ENCODE results near the gene NUDT13.

The NUDT13 gene

DNA sequence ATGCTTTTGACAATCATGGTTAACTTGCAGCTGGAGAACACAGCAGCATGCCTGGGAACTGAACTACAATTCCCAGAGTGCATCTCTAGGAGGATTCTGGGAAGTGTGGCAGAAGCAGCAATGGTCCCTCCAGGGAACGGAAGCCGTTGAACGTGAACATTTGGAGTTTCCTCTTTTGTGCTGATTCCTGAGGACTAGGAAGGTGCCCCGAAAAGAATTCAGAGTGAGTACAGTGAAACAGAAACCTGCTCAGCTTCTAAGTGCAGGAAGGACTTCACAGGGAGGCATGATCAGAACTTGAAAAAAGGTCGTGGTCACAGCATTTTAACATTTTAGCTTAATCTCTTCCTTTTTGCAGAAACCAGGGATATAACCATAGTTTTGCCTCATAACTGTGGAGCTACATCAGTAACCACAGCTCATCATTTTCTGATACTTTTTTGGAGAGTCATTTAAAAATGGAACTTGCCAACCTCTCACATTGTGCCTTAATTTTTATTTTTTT, at the start of gene NUDT13:
TSS of gene NUDT13 (plus strand) at position 111 of the 505 bp plus-strand sequence. CDS start 3,911 bp downstream, outside the sequence.
- no peak for DNase-seq

DNA sequence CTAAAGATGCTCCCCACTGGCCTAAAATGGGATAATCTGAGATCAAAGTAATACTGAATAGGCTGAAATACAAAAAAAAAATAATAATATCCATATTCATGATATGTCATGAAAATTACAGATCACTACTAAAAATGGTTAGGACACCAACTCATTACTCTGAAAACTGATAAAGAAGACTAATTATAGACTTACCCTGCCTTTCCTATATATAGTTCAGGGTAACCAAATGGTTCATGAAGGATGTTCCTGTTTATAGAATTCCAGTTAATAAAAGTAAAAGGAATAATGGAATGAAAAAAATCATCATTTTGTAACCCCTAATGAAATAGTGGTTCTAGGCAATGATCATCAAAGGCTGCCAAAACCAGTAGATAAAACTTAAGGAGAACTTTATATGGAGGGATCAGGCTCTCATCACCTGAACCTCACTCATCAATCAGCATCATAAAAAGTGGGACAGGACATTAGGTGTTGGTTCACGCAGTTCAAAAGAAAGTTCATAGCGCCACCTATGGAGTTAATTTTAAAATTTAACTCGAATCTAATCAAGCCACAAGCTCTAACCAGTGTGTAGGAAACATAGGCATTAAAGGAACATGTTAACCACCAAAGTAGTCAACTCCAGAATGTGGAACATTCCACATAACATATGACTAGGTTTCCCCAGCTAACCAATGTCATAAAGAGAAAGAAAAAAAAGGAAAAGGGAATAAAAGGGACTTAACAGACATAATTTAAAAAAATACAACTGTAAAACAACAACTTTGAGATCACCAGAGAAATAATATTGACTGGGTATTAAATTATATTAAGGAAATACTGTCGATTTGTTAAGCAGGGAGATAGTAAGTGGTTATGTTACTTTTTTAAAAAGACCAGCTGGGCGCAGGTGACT, 49.3 kb upstream of the NUDT13 start:
- DNase-seq, result peak in 1 of 2 experiments; percentile 10

DNA sequence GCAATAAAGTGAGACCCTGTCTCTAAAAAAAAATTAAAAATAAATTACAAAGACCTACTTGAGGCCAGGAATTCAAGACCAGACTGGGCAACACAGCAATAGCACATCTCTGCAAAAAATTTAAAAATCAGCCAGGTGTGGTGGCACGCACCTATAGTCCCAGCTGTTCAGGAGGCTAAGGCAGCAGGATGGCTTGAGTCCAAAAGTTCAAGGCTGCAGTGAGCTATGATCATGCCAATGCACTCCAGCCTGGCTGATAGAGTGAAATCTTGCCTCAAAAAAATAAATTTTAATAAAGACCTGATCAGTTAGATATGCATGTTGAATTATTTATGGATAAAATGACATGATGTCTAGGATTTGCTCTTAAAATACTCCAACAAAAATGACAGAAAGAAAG, 48.5 kb upstream of the NUDT13 start:
- DNase-seq, result no peak

DNA sequence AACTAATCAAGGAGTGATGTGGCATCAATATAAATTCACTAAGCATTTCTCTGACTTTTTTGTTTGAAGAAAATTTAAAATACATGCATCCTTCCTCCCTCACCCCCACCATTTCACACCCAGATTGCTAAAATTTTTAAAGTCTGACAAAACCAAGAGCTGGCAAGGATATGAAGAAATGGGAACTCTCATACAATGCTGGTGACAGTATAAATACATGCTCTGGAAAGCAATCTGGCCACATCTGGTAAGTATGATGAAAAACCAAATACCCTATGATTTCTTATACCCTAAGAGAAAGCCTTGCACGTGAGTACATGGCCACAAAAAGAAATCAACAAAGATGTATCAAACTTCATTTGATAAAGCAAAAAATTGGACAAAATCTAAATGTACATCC, 44.8 kb upstream of the NUDT13 start:
- DNase-seq, result no peak

DNA sequence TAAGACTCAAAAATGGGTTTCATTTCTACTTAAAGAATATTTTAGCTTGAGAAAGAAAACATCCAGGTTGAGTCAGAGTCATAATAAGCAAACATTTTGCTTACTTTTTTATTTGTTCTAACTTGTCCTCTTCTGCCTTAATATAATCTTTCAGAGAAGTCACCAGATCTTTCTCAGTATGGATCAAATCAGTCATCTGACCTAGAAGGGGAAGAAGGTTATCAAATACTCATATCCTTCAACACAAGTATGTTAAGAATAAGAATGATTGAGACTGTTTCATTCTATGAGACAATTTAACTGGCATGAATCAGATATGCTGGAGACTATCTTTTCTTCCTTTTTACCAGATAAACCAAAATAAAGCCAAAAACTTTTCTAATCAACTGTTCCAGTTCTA, 36.6 kb upstream of the NUDT13 start:
- no peak for DNase-seq

DNA sequence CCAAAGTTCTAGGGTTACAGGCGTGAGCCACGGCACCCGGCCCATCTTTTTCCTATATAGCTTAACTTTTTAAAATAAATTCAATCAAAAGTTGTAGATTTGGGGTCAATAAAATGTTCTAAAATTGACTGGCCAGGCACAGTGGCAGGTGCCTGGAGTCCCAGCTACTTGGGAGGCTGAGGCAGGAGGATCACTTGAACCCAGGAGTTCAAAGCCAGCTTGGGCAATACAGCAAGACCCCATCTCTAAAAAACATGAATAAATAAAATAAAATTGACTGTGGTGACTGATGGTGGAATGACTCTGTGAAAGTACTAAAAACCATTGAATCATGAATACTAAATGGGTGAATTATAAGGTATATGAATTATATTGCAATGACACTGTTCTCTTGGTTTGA, 34.4 kb upstream of the NUDT13 start:
- DNase-seq, result no peak

DNA sequence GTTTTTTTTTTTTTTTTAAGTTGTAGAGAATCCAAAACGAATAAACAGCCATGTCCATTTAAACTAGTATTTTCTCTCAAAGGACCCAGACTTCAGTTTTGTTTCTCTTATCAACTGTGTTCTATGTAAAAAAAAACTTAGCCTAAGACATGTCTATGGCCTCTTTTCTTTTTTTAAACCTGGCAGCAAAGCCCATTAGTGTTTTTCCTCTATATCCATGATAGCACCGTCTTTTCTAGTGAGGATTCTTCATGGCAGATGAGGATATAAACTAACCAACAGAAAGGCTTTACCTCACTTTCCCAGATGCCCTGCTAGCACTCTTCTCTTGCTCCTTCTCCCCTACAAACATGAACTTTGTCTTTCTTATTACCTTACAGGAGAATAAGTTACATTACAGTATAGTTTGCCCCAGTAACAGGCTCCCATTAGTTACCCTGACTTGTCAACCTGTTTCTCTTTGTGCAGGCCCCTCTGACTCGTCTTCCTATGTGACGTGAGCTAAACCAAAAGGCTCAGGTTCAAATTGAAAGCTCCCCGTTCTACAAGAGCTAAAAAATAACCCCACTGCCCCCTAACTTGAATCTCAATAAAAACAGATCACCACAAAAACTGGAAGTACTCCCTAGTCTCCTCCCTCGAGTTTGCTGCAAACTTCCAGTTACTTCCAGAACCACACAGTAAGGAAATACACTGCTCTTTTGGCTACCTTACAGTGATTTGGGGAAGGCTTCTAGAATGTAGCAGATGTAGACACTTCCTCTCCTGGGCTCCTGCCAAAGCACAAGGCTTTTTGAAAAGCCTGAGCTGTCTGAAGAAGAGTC, 33.7 kb upstream of the NUDT13 start:
- peak; percentile 54 to 73 for DNase-seq

DNA sequence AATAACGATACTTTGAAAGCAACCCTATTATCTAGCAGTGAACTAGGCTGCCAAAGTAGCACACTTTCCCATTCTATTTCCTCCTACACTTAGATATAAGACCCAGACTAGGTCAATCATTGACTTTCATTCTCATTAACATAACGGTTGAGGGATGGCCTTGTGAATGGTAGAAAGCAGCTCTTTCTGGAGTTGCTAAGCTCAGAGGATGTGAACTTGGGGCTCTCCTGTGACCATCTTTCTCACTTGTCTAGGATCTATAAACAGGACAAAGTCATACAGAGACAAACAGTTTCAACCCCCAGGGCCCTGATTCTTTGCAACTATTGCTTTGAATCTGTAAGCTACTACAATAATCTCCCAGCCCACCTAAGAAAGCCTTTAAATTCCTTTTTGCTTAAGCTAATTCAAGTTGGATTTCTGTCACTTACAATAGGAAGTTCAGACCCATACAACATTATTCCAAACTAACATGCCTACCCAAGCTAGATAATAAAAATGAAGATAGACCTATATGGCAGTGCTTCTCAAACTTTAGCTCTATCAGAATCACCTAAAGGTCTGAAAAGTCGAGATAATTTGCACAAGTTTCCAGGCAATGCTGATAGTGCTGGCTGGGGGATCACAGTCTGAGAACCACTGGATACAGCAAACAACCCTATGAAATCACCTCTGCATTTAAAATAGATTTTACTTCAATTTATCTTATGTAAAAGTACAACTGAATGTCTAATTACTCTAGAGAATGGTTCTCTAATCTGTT, 30.3 kb upstream of the NUDT13 start:
- no peak for DNase-seq

DNA sequence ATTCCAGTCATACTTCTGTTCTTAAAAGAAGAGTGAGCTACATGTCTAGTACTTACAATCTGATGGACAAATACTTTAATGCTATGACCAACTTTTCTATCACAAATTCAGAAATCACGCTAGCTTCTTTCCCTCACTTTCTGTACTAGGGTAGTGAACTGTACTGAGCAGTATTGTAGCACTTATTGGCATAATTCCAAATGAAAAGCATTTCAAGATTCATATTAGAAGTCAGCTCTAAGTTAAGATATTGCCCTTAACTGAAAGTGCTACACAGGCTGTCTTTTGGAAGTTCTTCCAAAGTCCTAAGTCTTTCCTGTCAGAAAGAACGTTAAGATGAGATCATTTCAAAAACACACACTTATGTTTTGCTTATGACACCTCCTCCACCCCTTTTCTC, 27.0 kb upstream of the NUDT13 start:
- no peak for DNase-seq

DNA sequence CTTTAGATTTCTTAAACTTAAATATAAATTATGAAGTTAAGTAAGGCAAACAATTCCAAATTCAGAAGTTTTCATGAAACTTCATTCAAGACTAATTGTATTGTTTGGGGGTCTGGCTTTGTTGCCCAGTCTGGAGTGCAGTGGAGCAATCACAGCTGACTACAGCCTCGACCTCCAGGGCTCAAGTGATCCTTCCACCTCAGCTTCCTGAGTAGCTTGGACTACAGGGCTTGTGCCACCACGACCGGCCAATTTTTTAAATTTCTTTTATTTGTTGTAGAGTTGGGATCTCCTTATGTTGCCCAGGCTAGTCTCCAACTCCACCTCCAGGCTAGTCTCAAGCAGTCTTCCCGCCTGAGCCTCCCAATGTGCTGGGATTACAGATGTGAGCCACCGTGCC, 26.0 kb upstream of the NUDT13 start:
- no peak for DNase-seq

DNA sequence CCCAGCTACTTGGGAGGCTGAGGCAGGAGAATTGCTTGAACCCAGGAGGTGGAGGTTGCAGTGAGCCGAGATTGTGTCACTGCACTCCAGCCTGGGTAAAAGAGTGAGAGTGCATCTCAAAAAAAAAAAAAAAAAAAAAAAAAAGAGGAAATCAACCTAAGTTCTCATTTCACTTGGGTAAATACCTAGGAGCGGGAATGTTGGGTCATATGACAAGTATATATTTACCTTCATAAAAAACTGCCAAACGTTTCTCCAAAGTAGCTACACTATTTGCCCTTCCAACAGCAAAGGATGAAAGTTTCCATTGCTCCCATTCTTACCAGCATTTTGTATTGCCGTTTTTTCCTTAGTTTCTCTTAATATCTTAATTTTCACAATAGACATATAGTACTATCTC, 23.4 kb upstream of the NUDT13 start:
- no peak for DNase-seq

DNA sequence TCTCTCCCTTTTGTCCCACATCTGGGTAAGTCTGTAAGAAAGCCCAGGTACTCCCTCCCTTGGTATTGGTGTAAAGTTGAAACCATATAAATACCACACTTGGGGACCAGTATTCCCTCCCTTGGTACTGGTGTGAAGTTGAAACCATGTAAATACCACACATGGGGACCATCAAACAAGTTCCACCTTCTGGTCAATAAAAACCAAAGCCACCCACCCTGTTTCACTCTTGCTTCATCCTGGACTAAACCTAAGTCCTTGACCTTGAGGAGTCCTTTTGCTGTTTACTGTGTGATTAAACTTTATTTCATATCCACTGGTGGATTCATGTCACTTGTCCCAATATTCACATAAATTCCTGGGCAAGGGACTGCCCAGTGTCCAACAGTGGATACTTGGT, 22.0 kb upstream of the NUDT13 start:
- DNase-seq, result no peak

DNA sequence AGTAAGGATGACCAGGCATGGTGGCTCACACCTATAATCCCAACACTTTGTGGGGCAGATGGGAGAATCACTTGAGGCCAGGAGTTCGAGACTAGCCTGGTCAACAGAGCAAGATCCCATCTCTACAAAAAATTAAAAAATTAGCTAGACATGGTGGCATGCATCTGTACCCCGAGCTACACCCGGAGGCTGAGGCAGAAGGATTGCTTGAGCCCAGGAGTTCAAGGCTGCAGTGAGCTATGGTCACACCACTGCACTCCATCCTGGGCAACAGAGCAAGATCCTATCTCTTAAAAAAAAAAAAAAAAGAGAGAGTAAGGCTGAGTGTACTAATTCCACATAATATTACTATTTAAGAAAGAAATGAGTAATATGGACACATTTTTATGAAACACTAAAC, 17.4 kb upstream of the NUDT13 start:
- no peak for DNase-seq

DNA sequence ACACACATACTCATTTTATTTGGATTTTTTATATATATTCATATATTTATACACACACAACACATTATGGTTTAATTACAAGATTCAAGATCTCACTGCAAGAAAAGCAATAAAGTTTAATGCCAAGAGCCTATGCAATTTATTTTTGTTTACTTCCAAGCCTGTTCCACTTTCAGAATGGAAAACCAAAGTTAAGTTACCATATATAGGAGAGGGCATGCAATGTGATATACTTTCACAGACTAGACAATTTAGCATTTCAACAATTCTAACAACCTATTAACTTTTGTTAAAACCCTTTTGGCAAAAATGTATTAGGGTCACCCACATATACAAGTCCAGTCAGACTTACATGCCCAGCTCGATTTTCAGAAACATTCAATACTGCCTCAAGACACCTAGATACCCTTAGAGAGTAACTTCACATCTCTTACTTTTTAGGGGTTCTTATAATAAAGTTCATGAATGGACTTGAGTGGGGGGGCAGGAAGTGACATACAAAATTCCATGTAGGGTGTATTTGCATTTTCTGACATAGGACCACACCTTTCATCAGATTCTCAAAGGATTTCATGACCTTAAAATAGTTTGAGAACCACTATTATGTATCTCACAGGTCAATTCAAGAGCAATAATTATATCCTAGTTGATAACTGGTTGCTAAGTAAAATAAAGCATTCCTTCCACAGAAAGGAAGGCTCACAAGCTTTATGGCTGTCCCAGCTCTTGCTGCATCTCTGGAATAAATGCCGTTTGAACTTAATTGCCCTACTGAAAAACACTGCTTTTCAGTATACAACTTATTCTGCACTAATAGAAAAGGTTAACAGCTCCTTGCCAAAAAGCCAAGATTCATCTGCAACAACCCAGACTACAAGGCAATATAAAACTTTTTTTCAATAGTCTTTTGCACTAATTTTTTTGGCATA, 16.1 kb upstream of the NUDT13 start:
- no peak for DNase-seq

DNA sequence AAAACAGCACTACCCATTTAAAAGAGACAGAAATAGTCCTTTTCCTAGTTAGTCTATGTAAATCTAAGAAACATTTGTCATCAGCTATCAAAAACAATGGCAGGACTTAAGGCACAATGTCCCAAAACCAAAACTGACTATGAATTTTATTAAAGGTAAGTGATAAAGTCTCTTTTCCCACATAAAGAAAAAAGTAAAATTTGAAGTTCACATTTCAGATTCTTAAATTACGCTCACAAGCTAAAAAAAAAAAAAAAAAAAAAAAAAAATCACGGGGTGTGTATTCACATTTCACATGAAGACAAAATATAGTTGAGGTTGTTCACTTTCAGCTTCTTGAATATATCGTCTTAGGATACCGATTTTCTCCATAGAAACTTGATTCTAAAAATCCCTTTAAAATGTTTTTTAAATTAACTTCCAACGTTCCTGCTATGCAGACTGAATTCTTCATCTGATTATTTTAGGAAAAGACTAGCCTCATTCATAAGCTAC, 15.2 kb upstream of the NUDT13 start:
- no peak for DNase-seq

DNA sequence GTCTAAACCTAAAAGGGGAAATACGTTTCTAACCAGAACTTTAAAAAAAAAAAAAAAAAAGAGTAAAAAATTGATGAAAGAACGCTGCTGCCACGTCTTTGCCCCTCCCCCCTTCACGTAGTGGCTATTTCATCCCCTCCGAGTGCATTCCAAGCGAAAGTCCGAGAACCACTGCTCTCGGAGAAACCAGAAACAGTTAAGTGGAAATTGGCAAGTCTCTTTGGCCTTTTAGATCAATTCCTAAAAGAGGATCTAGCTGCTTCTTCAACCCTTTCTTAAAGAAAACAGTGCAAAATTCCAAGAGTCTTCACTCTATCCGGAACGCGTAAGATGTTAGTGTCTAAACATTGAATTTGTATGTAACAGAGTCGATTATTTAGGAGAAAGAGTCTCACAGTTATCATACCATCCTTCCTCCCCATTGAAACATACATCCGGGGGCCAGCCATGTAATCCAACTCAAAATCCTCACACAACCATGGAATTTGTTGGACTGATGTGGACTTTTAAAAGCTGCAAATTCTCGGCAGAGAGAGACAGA, 14.7 kb upstream of the NUDT13 start:
- DNase-seq, result peak in 1 of 2 experiments; percentile 29

DNA sequence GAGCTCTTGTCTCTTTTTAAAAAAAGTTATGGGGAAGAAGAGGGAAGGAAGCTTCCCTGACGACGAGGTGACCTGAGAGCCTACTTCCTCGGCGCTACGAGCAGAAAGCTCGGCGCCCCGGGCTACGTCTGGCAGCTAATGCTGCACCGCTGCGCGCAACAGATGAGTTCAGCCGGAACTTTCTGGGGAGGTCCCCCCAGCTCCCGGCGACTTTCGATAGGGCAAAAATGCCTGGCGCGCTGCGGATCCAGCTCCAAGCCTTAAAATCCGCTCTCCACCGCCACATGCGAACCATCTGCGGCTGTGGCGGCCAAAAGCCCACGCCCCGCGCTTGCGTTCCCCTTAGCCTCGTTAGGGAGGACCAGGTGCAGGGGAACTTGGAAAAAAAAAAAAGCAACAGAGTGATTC, 14.2 kb upstream of the NUDT13 start:
- peak; percentile 30 to 44 for DNase-seq

DNA sequence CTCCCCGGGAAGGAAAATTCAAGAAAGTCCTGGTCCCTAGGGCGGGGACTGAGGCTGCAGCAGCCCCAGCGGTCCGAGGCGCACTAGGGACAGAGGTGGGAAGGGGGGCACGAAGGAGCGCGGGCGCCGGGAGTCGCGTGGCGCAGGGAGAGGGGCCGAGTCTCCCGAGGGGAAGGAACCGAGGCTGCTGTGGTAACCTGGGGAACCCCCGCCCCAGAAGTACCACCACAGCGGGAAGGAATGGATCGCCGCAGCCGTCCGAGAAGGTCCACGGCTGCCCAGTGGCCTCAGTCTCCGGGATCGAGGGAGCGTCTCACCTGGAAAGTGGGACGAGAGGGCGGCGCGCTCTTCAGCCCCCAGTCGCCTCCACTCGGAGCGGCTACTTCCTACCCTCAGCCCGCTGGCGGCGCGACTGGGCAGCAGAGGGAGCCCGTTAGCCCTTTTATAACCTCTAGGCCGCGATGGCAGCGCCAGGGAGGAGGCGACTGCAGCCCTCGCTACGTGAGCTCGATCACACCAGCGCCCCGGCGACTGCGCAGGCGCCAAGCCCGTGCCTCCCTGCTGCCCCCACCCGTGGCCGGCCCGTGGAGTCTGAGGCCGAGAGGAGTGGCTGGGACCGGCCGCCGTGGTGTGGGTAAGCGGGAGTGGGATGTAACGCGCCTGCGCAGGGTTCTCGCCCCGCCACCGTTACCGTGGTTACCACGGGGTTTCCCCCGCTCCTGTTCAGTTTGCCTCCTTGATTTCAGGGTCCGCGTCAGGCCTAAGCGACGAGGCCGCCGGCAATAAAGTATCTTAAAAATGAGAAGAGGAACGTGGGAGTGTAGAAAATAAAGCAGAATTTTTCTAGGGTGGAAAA, 13.6 kb upstream of the NUDT13 start, which contains the start of gene P4HA1:
TSS of gene P4HA1 (minus strand) at position 418 of the 856 bp plus-strand sequence. CDS start 21,983 bp downstream, outside the sequence.
- DNase-seq, result peak; percentile 83 to 91

DNA sequence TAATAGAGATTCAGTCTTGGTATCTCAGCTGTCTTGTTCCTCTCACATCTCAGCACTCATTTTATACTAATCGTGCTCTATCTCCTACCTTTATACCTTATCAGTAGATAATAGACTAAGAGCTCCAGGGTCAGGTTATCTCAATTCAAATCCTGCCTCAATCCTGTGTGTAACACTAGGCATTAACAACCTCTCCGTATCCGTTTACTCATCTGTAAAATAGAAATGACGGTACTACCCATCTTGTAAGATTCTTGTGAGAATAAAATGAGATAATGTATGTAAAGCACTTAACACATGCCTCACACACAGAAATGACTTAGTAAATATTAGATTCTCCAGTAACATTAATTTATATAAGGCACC, 13.0 kb upstream of the NUDT13 start:
- DNase-seq, result no peak

DNA sequence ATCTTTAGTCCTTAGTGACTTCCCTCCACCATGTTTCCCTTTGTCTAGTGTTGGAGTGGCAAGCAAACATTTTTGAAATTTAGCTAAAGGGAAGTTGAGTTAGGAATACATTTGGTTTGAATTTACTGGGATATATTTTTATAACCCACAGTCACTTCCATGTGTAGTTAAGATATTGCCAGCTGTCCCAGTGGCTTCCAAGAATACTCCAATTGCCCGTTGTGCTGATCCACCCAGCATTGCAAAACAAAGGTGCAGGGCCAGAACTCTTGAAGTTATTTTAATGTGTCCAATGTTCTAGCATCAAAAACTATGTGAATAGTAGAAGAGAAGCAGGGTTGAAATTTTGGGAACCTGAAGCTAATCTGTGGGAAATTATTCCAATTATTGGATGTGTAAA, 11.1 kb upstream of the NUDT13 start:
- DNase-seq, result no peak
